HG03064 (cell line): ENCODE measurements around the gene VPS45.

Experiments
- ATAC-seq: cut with Tn5 transposase; IDR thresholded peaks from one replicate; pipeline ENCODE4 v1.9.1; 2021; ENCODE audit warnings: low read depth; ENCODE audit not compliant: unreplicated experiment

Gene VPS45

GRCh38 chr1:150072959-150073358 lies 5.4 kb downstream of the VPS45 start:
- ATAC-seq, result no peak

GRCh38 chr1:150073516-150073915 lies 5.9 kb downstream of the VPS45 start:
- ATAC-seq, result no peak

GRCh38 chr1:150076066-150076465 lies 8.5 kb downstream of the VPS45 start:
- no peak for ATAC-seq

- no peak for ATAC-seq
Observed at GRCh38 chr1:150076985-150077384, 9.4 kb downstream of the VPS45 start.

- ATAC-seq, result no peak
Observed at GRCh38 chr1:150080784-150081183, 13.2 kb downstream of the VPS45 start.

GRCh38 chr1:150082494-150082893 lies 14.9 kb downstream of the VPS45 start:
- no peak for ATAC-seq

- no peak for ATAC-seq
Observed at GRCh38 chr1:150083907-150084306, 16.3 kb downstream of the VPS45 start.

GRCh38 chr1:150085406-150085805 lies 17.8 kb downstream of the VPS45 start:
- no peak for ATAC-seq

GRCh38 chr1:150087415-150087814 lies 19.8 kb downstream of the VPS45 start:
- no peak for ATAC-seq

GRCh38 chr1:150089846-150090520 lies 22.4 kb downstream of the VPS45 start:
- no peak for ATAC-seq

- ATAC-seq, result no peak
Observed at GRCh38 chr1:150092180-150092791, 24.7 kb downstream of the VPS45 start.

- no peak for ATAC-seq
Observed at GRCh38 chr1:150093805-150094204, 26.2 kb downstream of the VPS45 start.

- ATAC-seq, result no peak
Observed at GRCh38 chr1:150094734-150095265, 27.2 kb downstream of the VPS45 start.

GRCh38 chr1:150102986-150103385 lies 35.4 kb downstream of the VPS45 start:
- ATAC-seq, result no peak

GRCh38 chr1:150106341-150106740 lies 38.8 kb downstream of the VPS45 start:
- no peak for ATAC-seq

- ATAC-seq, result no peak
Observed at GRCh38 chr1:150109586-150109985, 42.0 kb downstream of the VPS45 start.

- no peak for ATAC-seq
Observed at GRCh38 chr1:150110116-150110515, 42.5 kb downstream of the VPS45 start.

GRCh38 chr1:150111670-150112069 lies 44.1 kb downstream of the VPS45 start:
- no peak for ATAC-seq

GRCh38 chr1:150115121-150115520 lies 47.5 kb downstream of the VPS45 start:
- ATAC-seq, result no peak

GRCh38 chr1:150118716-150119115 lies 51.1 kb downstream of the VPS45 start:
- no peak for ATAC-seq

GRCh38 chr1:150121236-150121862 lies 53.8 kb downstream of the VPS45 start:
- no peak for ATAC-seq

GRCh38 chr1:150126811-150127210 lies 59.2 kb downstream of the VPS45 start:
- no peak for ATAC-seq
